NT2/D1 (cell line): ENCODE results near the gene CST2.

Source experiments
- SUZ12 ChIP-seq: IDR thresholded peaks from 2 replicates; pipeline ENCODE4 v1.6.1; 2011; ENCODE audit not compliant: insufficient read length, insufficient read depth; ENCODE audit errors: extremely low read depth
- YY1 ChIP-seq: IDR thresholded peaks from 2 replicates; pipeline ENCODE4 v1.6.1; 2011; ENCODE audit not compliant: insufficient read length, insufficient read depth
- ZNF274 ChIP-seq: IDR thresholded peaks from 2 replicates; pipeline ENCODE4 v1.6.1; 2011; ENCODE audit warnings: mild to moderate bottlenecking, low read depth, low read length

GRCh38 chr20:23841693-23842092 is 15.2 kb upstream of the CST2 start:
- TF ChIP-seq SUZ12 = no peak
- TF ChIP-seq YY1 = no peak
- no peak for TF ChIP-seq ZNF274
